Muscle layer of colon (tissue), 2 donors: Measurements from ENCODE around the gene NAV2.

Experiments used
- H3K27ac ChIP-seq: one replicate; pipeline ENCODE4 v1.7.0; 2013; ENCODE audit warnings: low read depth, mild to moderate bottlenecking, low read length, moderate library complexity
- H3K27me3 ChIP-seq, 2 donors: one replicate each; pipeline ENCODE4 v1.7.0; 2013; ENCODE audit warnings: low read length in 2 of 2, mild to moderate bottlenecking in 2 of 2; ENCODE audit not compliant: insufficient read depth in 2 of 2, control insufficient read depth in 1 of 2
- H3K36me3 ChIP-seq: one replicate; pipeline ENCODE4 v1.7.0; 2013; ENCODE audit warnings: mild to moderate bottlenecking, low read length; ENCODE audit not compliant: insufficient read depth
- H3K4me1 ChIP-seq: one replicate; pipeline ENCODE4 v1.7.0; 2013; ENCODE audit warnings: mild to moderate bottlenecking, low read length; ENCODE audit not compliant: insufficient read depth
- H3K4me3 ChIP-seq, 2 donors: one replicate each; pipeline ENCODE4 v1.7.0; 2013; ENCODE audit warnings: low read length in 2 of 2, low read depth in 1 of 2, mild to moderate bottlenecking in 1 of 2, moderate library complexity in 1 of 2
- H3K9ac ChIP-seq: one replicate; pipeline ENCODE4 v1.7.0; 2013; ENCODE audit warnings: low read length
- H3K9me3 ChIP-seq: one replicate; pipeline ENCODE4 v1.7.0; 2013; ENCODE audit warnings: mild to moderate bottlenecking, low read length
- donor health status: abdominal sarcoma.
- donor health status: Adenocarcinoma of cecum.

The NAV2 gene

DNA sequence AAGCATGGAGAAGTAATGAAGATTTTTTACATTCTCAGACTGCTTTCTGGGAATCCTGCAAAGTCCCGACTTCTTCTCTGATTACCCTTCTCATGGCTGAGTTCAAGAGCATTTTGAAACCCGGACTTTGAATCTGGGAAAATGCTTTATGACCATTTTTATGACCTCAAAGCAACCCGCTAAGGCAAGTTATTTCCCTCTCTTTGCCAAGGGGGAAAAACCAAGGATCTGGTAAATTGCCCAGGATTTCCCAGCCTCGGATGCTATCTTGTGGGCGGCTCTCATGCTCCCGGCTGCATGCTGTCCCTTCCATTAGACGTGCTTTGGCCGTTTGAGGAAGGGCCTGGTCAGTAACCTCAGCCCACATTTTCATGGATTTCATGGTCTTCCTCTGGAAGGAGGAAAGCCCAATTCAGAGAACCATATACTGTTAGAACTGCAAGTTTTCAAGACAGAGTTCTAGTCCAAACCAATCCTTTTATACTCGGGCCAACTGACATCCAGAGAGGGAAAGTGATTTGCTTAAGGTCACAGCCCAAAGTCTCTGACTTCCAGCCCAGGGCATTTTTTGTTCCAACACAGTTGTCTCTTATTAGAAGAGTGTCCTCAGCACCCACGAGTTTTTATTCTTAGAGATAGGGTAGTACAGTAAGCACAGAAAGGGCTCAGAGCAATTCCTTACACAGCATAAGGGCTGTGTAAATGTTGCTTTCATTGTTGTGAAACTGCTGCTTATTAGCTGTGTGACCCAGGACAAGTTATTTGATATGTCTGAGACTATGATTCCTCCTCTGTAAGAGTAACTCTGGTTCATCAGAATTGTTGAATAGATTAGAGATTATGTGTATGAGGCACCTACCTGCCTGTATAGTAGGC, 77.4 kb downstream of the NAV2 start:
- peaks cover 9% of the 10 kb centered on the region for H3K36me3 ChIP-seq
- no peaks in the 10 kb centered on the region for H3K27me3 ChIP-seq
- no peak overlapping the region for H3K9ac ChIP-seq
- no peak overlapping the region for H3K4me3 ChIP-seq
- peak overlapping the region; percentile 61 for H3K27ac ChIP-seq
- H3K9me3 ChIP-seq: no peaks in the 10 kb centered on the region
- H3K4me1 ChIP-seq: peaks cover 41% of the 10 kb centered on the region

DNA sequence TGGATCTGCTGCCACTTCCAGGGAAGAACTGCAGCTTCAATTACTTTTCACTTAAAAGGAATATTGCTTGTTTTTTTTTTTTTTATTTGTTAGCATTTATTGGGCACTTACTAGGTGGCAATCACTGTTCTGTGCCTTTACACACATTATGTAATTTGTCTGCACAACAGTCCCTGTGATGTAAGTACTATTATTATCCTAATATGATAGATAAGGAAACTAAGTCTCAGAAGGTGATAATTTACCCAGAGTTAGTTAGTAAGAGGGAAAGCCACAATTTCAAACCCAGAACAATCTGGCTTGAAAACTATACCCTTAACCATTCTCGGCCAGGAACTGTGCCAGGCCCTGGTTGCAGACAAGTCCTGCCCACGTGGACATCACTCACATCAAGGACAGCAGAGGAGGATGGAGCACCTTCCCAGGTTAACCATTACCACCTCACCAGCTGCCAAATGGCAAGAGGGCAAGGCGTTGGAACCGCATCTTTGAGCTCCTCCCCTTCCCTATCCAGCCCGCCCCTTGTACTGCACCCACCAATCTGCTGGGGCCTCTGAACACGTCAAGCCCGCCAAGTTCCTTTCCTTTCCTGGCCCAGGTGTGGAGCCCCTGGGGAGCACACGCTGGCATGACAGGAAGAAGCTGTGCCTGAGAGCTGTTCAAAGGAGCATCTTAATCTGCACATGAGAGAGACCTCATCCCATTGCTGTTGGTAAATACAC, 78.4 kb downstream of the NAV2 start:
- no peak overlapping the region for H3K4me3 ChIP-seq
- H3K9ac ChIP-seq: no peak overlapping the region
- peaks cover 9% of the 10 kb centered on the region for H3K36me3 ChIP-seq
- H3K9me3 ChIP-seq: no peaks in the 10 kb centered on the region
- peaks cover 41% of the 10 kb centered on the region for H3K4me1 ChIP-seq
- no peak overlapping the region for H3K27ac ChIP-seq
- H3K27me3 ChIP-seq: no peaks in the 10 kb centered on the region

DNA sequence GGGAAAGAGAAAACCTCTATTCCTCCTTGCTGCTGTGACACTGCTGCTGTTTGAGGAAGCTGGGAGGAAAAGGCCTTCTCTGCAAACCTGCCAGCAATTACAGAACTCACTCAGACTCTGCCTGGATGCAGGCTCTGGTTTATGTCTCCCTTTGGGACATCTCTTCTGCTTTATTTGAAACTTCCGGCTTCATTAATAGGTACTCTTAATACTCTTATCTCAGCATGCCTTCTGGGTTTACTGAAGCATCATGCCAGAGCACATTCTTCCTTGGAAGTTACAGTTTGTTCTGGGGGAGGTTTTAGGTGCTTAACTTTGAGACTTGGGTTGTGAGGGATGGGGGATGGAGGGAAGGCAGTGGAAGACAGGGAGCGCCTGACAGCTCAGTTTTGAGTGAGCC, 79.9 kb downstream of the NAV2 start:
- H3K9me3 ChIP-seq: no peaks in the 10 kb centered on the region
- no peak overlapping the region for H3K27ac ChIP-seq
- H3K4me3 ChIP-seq: no peak overlapping the region
- H3K4me1 ChIP-seq: peaks cover 43% of the 10 kb centered on the region
- no peak overlapping the region for H3K9ac ChIP-seq
- H3K27me3 ChIP-seq: no peaks in the 10 kb centered on the region
- peaks cover 9% of the 10 kb centered on the region for H3K36me3 ChIP-seq

DNA sequence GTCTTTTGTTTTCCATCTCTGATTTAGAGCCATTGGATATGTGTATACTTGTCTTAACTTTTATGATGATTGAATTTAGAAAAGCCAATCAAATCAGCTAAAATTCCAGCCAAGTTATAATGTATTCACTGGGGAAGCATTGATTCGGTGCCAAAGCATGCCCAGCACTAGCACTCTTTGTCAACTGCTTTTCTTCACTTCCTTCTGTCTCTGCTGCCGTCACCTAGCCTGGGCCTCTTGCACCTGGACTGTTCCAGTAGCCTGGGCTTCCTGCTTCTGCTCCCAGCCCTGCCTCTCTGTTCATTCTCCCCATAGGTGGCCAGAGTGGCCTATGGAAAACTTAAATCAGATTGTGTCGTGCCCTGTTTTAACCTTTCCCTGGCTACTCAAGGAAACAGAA, 80.7 kb downstream of the NAV2 start:
- Histone ChIP-seq H3K4me1 (peaks cover 50% of the 10 kb centered on the region), H3K27ac (no peak overlapping the region), H3K36me3 (peaks cover 9% of the 10 kb centered on the region), H3K27me3 (no peaks in the 10 kb centered on the region), H3K4me3 (no peak overlapping the region), H3K9ac (no peak overlapping the region), H3K9me3 (no peaks in the 10 kb centered on the region)

DNA sequence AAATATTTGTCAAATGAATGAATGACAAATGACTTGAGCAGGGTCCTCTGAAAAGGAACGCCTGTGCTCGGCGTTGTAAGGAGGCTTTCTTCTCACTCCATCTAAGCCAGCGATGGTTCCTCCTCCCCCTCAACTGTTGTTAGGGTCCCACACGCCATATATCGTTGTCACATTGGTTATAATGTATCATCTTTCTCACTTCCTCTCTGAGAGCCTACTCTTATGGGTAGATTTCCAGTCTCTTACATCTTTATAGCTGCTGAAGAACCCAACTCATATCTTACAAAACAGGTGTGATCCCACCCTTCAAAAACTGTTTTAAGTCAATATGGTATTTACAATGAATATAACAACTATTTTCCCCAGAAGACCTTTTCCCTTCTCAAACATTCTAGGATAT, 81.5 kb downstream of the NAV2 start:
- H3K9ac ChIP-seq: no peak overlapping the region
- no peak overlapping the region for H3K4me3 ChIP-seq
- H3K27ac ChIP-seq: no peak overlapping the region
- peaks cover 50% of the 10 kb centered on the region for H3K4me1 ChIP-seq
- H3K36me3 ChIP-seq: peaks cover 9% of the 10 kb centered on the region
- H3K9me3 ChIP-seq: no peaks in the 10 kb centered on the region
- no peaks in the 10 kb centered on the region for H3K27me3 ChIP-seq

DNA sequence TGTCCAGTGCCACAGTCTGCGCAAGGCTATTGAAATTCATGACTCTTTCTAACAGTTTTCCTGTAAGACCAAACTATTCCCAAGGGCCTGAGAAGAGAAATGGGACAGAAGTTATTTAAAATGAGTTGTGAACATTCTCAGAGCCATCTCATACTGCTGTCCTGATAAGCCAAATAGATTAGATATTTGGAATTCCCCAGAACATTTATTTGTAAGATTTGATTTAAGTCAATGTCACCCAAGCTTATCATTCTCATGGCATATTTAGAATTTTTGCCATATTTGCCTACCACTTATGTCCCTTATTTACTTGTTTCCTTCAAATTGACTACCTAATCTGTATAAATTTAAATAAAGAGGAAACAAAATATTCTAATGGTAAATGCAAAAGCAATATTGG, 82.4 kb downstream of the NAV2 start:
- Histone ChIP-seq H3K27me3 (no peaks in the 10 kb centered on the region), H3K4me3 (no peak overlapping the region), H3K4me1 (peaks cover 45% of the 10 kb centered on the region), H3K36me3 (peaks cover 9% of the 10 kb centered on the region), H3K9me3 (no peaks in the 10 kb centered on the region), H3K9ac (no peak overlapping the region), H3K27ac (no peak overlapping the region)

DNA sequence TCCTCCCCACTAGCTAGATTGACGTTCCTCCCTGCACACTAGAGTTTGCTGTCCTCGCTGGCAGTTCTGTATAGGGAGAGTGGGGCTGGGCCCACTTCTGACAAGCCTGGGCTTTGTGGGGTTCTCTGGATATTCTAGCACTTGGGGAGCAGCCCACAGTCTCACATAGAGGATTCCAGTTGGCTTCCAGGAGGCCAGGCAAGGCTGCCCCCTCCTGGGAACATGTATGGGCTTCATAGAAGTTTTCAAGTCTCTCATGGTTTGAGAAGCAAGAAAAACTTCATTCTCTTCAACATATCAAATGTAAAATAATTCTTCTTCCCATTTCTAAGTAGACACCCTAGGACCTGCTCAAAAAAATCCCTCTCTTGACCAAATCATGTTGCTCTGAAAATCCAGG, 87.5 kb downstream of the NAV2 start:
- peaks cover 53% of the 10 kb centered on the region for H3K4me1 ChIP-seq

DNA sequence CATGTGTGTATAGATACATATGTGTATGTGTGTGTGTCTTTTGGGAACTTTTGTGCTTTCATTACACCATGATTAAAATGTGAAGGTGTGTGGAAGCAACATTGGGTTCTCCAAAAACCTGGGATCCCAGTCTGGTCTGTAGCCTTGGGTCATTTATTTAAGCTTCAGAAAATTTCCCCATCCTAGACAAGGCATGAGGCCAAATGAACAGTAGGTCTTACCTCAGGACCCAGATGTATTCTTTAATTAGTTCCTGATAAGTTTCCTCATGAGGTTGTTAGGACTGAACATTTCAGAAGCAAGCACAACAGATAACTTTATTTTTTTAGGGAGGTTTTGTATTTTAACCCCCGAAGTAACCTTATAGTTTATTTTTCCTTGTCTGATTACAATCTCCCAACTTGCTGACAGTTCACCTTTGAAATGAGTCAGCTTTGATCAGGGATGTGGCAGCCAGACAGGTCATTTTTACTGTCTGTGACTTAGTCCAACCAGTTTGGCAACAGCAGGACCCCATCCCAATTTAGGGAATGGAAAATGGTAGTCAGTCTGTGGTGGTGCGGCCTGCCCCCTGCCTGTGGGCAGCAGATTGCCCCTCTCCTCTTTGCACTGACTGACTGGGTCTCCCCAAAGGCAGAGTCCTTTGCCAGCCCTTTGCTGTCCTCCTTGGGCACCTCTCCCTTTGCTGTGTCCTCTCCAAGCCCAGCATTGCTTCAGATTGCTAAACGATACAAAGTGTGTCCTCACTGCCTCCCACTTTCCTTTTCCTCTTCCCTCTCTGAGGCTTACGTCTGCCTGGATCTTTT, 88.3 kb downstream of the NAV2 start:
- H3K36me3 ChIP-seq: no peaks in the 10 kb centered on the region
- H3K4me1 ChIP-seq: peaks cover 56% of the 10 kb centered on the region
- H3K27ac ChIP-seq: no peak overlapping the region
- H3K4me3 ChIP-seq: no peak overlapping the region
- no peak overlapping the region for H3K9ac ChIP-seq
- no peaks in the 10 kb centered on the region for H3K9me3 ChIP-seq
- H3K27me3 ChIP-seq: no peaks in the 10 kb centered on the region

More for the DNA sequence above, 87.5 kb downstream of the NAV2 start:
- H3K27me3 ChIP-seq: no peaks in the 10 kb centered on the region
- no peak overlapping the region for H3K9ac ChIP-seq
- H3K36me3 ChIP-seq: no peaks in the 10 kb centered on the region
- no peak overlapping the region for H3K4me3 ChIP-seq
- no peaks in the 10 kb centered on the region for H3K9me3 ChIP-seq
- H3K27ac ChIP-seq: no peak overlapping the region

DNA sequence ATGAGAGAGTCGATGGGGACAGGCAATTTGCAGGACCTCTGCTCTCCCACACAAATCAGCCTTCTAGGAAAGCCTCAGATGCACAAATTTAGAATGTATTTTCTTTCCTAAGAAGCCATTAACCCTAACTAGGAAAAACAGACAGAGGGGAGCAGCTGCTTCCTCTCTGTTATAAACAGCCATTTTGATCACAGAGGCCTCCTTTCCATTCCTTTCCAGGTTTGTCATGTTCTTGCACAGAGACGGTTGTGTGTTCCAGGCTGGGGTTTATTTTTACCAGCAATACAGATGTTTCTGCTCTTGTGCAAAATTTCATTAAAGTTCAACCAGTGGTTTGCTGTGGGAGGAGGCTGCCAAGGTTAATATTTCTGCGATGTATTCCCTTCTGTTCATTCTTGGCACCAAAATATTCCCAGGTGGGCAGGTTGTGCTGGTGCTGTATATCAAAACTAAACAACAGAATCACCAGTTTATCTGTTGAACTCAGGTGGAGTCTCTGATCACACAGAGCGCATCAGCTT, 90.2 kb downstream of the NAV2 start:
- Histone ChIP-seq H3K4me1 (peaks cover 54% of the 10 kb centered on the region), H3K9ac (no peak overlapping the region), H3K4me3 (no peak overlapping the region), H3K27me3 (no peaks in the 10 kb centered on the region), H3K27ac (no peak overlapping the region), H3K9me3 (no peaks in the 10 kb centered on the region), H3K36me3 (no peaks in the 10 kb centered on the region)

DNA sequence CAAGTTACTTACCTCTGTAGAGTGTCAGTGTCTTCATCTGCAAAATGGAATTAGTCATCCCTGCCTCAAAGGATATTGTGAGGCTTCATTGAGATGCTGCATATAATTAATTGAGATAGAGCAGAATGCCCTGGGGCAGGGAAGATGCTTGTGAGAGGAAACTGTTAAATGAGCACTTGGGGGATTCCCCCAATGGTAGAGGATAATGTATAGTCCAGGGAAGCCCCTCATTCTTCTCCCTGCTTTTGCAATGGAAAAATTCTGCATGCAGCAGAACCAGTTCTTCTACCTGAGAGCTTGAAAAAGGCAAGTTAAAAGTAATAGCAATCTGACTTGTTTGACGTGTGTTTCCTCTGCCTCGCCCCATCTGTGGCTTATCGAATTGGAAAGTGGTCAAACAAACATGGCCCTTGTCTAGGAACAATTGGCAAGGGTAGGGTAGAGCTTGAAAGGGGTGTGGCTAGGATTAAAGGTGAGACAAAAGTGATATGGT, 90.9 kb downstream of the NAV2 start:
- Histone ChIP-seq H3K27ac (no peak overlapping the region), H3K9ac (no peak overlapping the region), H3K36me3 (no peaks in the 10 kb centered on the region), H3K9me3 (no peaks in the 10 kb centered on the region), H3K4me3 (no peak overlapping the region), H3K27me3 (no peaks in the 10 kb centered on the region), H3K4me1 (peaks cover 48% of the 10 kb centered on the region)

DNA sequence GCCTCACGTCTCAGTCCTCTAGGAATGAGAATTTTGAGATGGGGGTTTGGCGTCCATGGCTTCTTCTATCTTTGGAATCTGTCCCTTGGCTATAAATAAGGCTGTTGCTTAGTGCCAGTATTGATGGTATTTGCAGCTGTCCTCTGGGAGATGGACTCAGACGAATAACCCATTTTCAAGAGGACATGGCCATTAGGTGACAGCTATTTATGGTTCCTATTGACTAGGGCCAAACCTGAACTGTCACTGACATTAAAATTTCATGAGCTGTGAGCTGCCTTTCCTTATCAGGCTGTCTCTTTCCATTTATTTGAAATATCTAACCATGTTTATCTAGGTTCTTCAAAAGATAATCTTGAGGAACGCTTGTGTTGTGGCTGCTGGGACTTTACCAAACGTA, 92.7 kb downstream of the NAV2 start:
- no peaks in the 10 kb centered on the region for H3K9me3 ChIP-seq
- no peaks in the 10 kb centered on the region for H3K36me3 ChIP-seq
- H3K4me1 ChIP-seq: peaks cover 42% of the 10 kb centered on the region
- H3K27ac ChIP-seq: no peak overlapping the region
- no peak overlapping the region for H3K9ac ChIP-seq
- no peaks in the 10 kb centered on the region for H3K27me3 ChIP-seq
- H3K4me3 ChIP-seq: no peak overlapping the region
